ENCODE results near the gene BAHD1.
A peak's percentile ranks its signal among the peaks of the same experiment; 100 is the strongest.

BAHD1 gene

GRCh38 chr15:40461958-40462357, 21.2 kb downstream of the BAHD1 start:
- DNase-seq (ENCODE audit: low read depth, low spot score): no peak

GRCh38 chr15:40463279-40463678, 22.5 kb downstream of the BAHD1 start:
- DNase-seq (ENCODE audit: low read depth, low spot score): no peak
- H3K4me3 ChIP-seq (ENCODE audit: low read length): no peak overlapping the region

More at GRCh38 chr15:40461958-40462357, 21.2 kb downstream of the BAHD1 start:
- H3K4me3 ChIP-seq (ENCODE audit: low read length): no peak overlapping the region

- H3K4me3 ChIP-seq (ENCODE audit: low read length): no peak overlapping the region
- DNase-seq (ENCODE audit: low read depth, low spot score): no peak
These were observed 23.3 kb downstream of the BAHD1 start for GRCh38 chr15:40463886-40464545.

GRCh38 chr15:40464595-40465185, 23.9 kb downstream of the BAHD1 start:
- DNase-seq (ENCODE audit: low read depth, low spot score): no peak
- H3K4me3 ChIP-seq (ENCODE audit: low read length): no peak overlapping the region

GRCh38 chr15:40465939-40466338, 25.2 kb downstream of the BAHD1 start:
- H3K4me3 ChIP-seq (ENCODE audit: low read length): no peak overlapping the region
- no peak for DNase-seq (ENCODE audit: low read depth, low spot score)

GRCh38 chr15:40466426-40467260, 25.9 kb downstream of the BAHD1 start:
- DNase-seq (ENCODE audit: low read depth, low spot score): no peak

GRCh38 chr15:40467261-40467615, 26.5 kb downstream of the BAHD1 start:
- no peak for DNase-seq (ENCODE audit: low read depth, low spot score)
- no peak overlapping the region for H3K4me3 ChIP-seq (ENCODE audit: low read length)

More at GRCh38 chr15:40466426-40467260, 25.9 kb downstream of the BAHD1 start:
- no peak overlapping the region for H3K4me3 ChIP-seq (ENCODE audit: low read length)

GRCh38 chr15:40468898-40469331, 28.2 kb downstream of the BAHD1 start:
- no peak overlapping the region for H3K4me3 ChIP-seq (ENCODE audit: low read length)
- DNase-seq (ENCODE audit: low read depth, low spot score): no peak

GRCh38 chr15:40469776-40470390, 29.1 kb downstream of the BAHD1 start:
- DNase-seq (ENCODE audit: low read depth, low spot score): no peak
- no peak overlapping the region for H3K4me3 ChIP-seq (ENCODE audit: low read length)

- peak within 1 kb of the TSS; percentile 68 for H3K4me3 ChIP-seq (ENCODE audit: low read length)
- peak; percentile 19 for DNase-seq (ENCODE audit: low read depth, low spot score)
These were observed 29.8 kb downstream of the BAHD1 start, which contains the start of gene CHST14 for GRCh38 chr15:40470423-40471104. TSS of gene CHST14 (plus strand) at chr15:40470984. CDS start at chr15:40471214, 230 bp downstream.

GRCh38 chr15:40471105-40471807, 30.5 kb downstream of the BAHD1 start:
- H3K4me3 ChIP-seq (ENCODE audit: low read length): peak overlapping the region; percentile 68
- no peak for DNase-seq (ENCODE audit: low read depth, low spot score)

- no peak for DNase-seq (ENCODE audit: low read depth, low spot score)
- peak overlapping the region; percentile 68 for H3K4me3 ChIP-seq (ENCODE audit: low read length)
These were observed 31.0 kb downstream of the BAHD1 start for GRCh38 chr15:40471808-40472150.

GRCh38 chr15:40472171-40472727, 31.5 kb downstream of the BAHD1 start:
- no peak for DNase-seq (ENCODE audit: low read depth, low spot score)
- H3K4me3 ChIP-seq (ENCODE audit: low read length): peak overlapping the region; percentile 68; the same call in 1 of the 2 replicates

- DNase-seq (ENCODE audit: low read depth, low spot score): no peak
- no peak overlapping the region for H3K4me3 ChIP-seq (ENCODE audit: low read length)
These were observed 33.8 kb downstream of the BAHD1 start for GRCh38 chr15:40474581-40474980.

GRCh38 chr15:40477642-40478327, 37.0 kb downstream of the BAHD1 start:
- no peak for DNase-seq (ENCODE audit: low read depth, low spot score)
- no peak overlapping the region for H3K4me3 ChIP-seq (ENCODE audit: low read length)

GRCh38 chr15:40479024-40479423, 38.3 kb downstream of the BAHD1 start:
- no peak overlapping the region for H3K4me3 ChIP-seq (ENCODE audit: low read length)
- no peak for DNase-seq (ENCODE audit: low read depth, low spot score)

- no peak overlapping the region for H3K4me3 ChIP-seq (ENCODE audit: low read length)
- DNase-seq (ENCODE audit: low read depth, low spot score): no peak
These were observed 40.8 kb downstream of the BAHD1 start for GRCh38 chr15:40481341-40482074.
